Activated naive CD4-positive, alpha-beta T cell treated with anti-CD3 and anti-CD28 coated beads, Interleukin-2, amount 50 U/mL, for 72 hours (primary cell): Measurements from ENCODE around the gene PXDN. TPM values are rescaled to one million over a fixed set of nuclear protein-coding genes. Genes with fewer than 3 reads are reported as not detected.
"Not testable (repeated sequence)": the region's sequence is repeated elsewhere in the genome, so short reads cannot be mapped to it uniquely, and the experiment has no call there.

Experiments used
- ATAC-seq, 2 donors: fragments of 150-1000 bp; cut with Tn5 transposase; 2 replicates each; pipeline ENCODE4 v1.10.0; 2021; ENCODE audit warnings: mild to moderate bottlenecking in 2 of 2, moderate library complexity in 2 of 2
- DNase-seq, 2 donors: peaks; one replicate each; pipeline ENCODE4 v3.0.0; 2021 to 2022; ENCODE audit warnings: low spot score in 2 of 2
- H3K27ac Mint-ChIP-seq, 2 donors: one replicate each; pipeline ENCODE4 v1.8.0; 2022; ENCODE audit warnings: mild to moderate bottlenecking in 2 of 2, mixed read lengths in 2 of 2
- H3K36me3 Mint-ChIP-seq, 2 donors: one replicate each; pipeline ENCODE4 v1.8.0; 2022; ENCODE audit warnings: mixed read lengths in 2 of 2
- H3K9me3 Mint-ChIP-seq, 2 donors: one replicate each; pipeline ENCODE4 v1.8.0; 2022; ENCODE audit warnings: mixed read lengths in 2 of 2
- total RNA-seq, 2 donors: library from RNA; stranded (reverse); gene quantifications; one replicate each; pipeline ENCODE4 v1.2.3, GENCODE V29; 2022

Gene PXDN
- total RNA-seq, 2 donors from 2014 or later, result 0.14 to 0.32 TPM

GRCh38 chr2:1680222-1681016 is 63.9 kb downstream of the PXDN start:
- no peak overlapping the region for H3K27ac Mint-ChIP-seq
- DNase-seq (no peak), ATAC-seq (no peak)
- H3K9me3 Mint-ChIP-seq, result no peaks in the 10 kb centered on the region
- H3K36me3 Mint-ChIP-seq, result no peaks in the 10 kb centered on the region

GRCh38 chr2:1679488-1680039 is 64.8 kb downstream of the PXDN start:
- not testable (repeated sequence) for DNase-seq, H3K9me3 Mint-ChIP-seq, H3K27ac Mint-ChIP-seq, ATAC-seq, H3K36me3 Mint-ChIP-seq

GRCh38 chr2:1679065-1679464 is 65.2 kb downstream of the PXDN start:
- not testable (repeated sequence) for DNase-seq, H3K27ac Mint-ChIP-seq

GRCh38 chr2:1678609-1679008 is 65.7 kb downstream of the PXDN start:
- no peak for ATAC-seq
- no peak overlapping the region for H3K27ac Mint-ChIP-seq
- H3K36me3 Mint-ChIP-seq, result no peaks in the 10 kb centered on the region

More at GRCh38 chr2:1679065-1679464, 65.2 kb downstream of the PXDN start:
- H3K9me3 Mint-ChIP-seq, H3K36me3 Mint-ChIP-seq, ATAC-seq: not testable (repeated sequence)

GRCh38 chr2:1677821-1678165 is 66.5 kb downstream of the PXDN start:
- no peak for ATAC-seq
- H3K27ac Mint-ChIP-seq, result no peak overlapping the region

More at GRCh38 chr2:1678609-1679008, 65.7 kb downstream of the PXDN start:
- no peaks in the 10 kb centered on the region for H3K9me3 Mint-ChIP-seq
- DNase-seq, result no peak

GRCh38 chr2:1676913-1677820 is 67.1 kb downstream of the PXDN start:
- no peak for DNase-seq
- H3K36me3 Mint-ChIP-seq, result no peaks in the 10 kb centered on the region
- no peak for ATAC-seq
- H3K27ac Mint-ChIP-seq, result no peak overlapping the region
- H3K9me3 Mint-ChIP-seq, result no peaks in the 10 kb centered on the region

More at GRCh38 chr2:1677821-1678165, 66.5 kb downstream of the PXDN start:
- H3K9me3 Mint-ChIP-seq, result no peaks in the 10 kb centered on the region
- DNase-seq, result no peak
- no peaks in the 10 kb centered on the region for H3K36me3 Mint-ChIP-seq

- H3K9me3 Mint-ChIP-seq, result no peaks in the 10 kb centered on the region
- H3K27ac Mint-ChIP-seq, result no peak overlapping the region
- H3K36me3 Mint-ChIP-seq, result no peaks in the 10 kb centered on the region
- no peak for ATAC-seq
- no peak for DNase-seq
These were observed 68.0 kb downstream of the PXDN start for GRCh38 chr2:1676091-1676912.

GRCh38 chr2:1675633-1676032 is 68.7 kb downstream of the PXDN start:
- no peak overlapping the region for H3K27ac Mint-ChIP-seq
- DNase-seq (no peak), ATAC-seq (no peak)
- no peaks in the 10 kb centered on the region for H3K36me3 Mint-ChIP-seq
- H3K9me3 Mint-ChIP-seq, result no peaks in the 10 kb centered on the region

GRCh38 chr2:1674766-1675397 is 69.4 kb downstream of the PXDN start:
- Mint-ChIP-seq H3K27ac (no peak overlapping the region), H3K9me3 (no peaks in the 10 kb centered on the region), H3K36me3 (no peaks in the 10 kb centered on the region)
- no peak for ATAC-seq
- no peak for DNase-seq

GRCh38 chr2:1674276-1674675 is 70.0 kb downstream of the PXDN start:
- no peak overlapping the region for H3K27ac Mint-ChIP-seq
- ATAC-seq (no peak), DNase-seq (no peak)
- no peaks in the 10 kb centered on the region for H3K36me3 Mint-ChIP-seq
- no peaks in the 10 kb centered on the region for H3K9me3 Mint-ChIP-seq

- H3K36me3 Mint-ChIP-seq, result no peaks in the 10 kb centered on the region
- H3K9me3 Mint-ChIP-seq, result no peaks in the 10 kb centered on the region
- DNase-seq (no peak), ATAC-seq (no peak)
- no peak overlapping the region for H3K27ac Mint-ChIP-seq
These were observed 71.0 kb downstream of the PXDN start for GRCh38 chr2:1673160-1673944.

- Mint-ChIP-seq H3K27ac (no peak overlapping the region), H3K36me3 (no peaks in the 10 kb centered on the region), H3K9me3 (no peaks in the 10 kb centered on the region)
- DNase-seq (no peak), ATAC-seq (no peak)
These were observed 71.6 kb downstream of the PXDN start for GRCh38 chr2:1672738-1673137.

GRCh38 chr2:1671916-1672315 is 72.4 kb downstream of the PXDN start:
- DNase-seq (no peak), ATAC-seq (no peak)
- Mint-ChIP-seq H3K9me3 (no peaks in the 10 kb centered on the region), H3K27ac (no peak overlapping the region), H3K36me3 (no peaks in the 10 kb centered on the region)

GRCh38 chr2:1670636-1671035 is 73.7 kb downstream of the PXDN start:
- Mint-ChIP-seq H3K27ac (no peak overlapping the region), H3K9me3 (no peaks in the 10 kb centered on the region), H3K36me3 (no peaks in the 10 kb centered on the region)
- DNase-seq (no peak), ATAC-seq (no peak)

GRCh38 chr2:1665761-1666505 is 78.4 kb downstream of the PXDN start:
- H3K9me3 Mint-ChIP-seq, result no peaks in the 10 kb centered on the region
- H3K36me3 Mint-ChIP-seq, result no peaks in the 10 kb centered on the region
- no peak overlapping the region for H3K27ac Mint-ChIP-seq
- ATAC-seq, result no peak
- no peak for DNase-seq
